ENCODE measurements around the gene CAPSL. TPM values are rescaled to one million over a fixed set of nuclear protein-coding genes. Genes with fewer than 3 reads are reported as not detected.

CAPSL gene
- total and polyA plus RNA-seq, 2 experiments from 2014 or later = 0.73 TPM; not detected in 1

DNA sequence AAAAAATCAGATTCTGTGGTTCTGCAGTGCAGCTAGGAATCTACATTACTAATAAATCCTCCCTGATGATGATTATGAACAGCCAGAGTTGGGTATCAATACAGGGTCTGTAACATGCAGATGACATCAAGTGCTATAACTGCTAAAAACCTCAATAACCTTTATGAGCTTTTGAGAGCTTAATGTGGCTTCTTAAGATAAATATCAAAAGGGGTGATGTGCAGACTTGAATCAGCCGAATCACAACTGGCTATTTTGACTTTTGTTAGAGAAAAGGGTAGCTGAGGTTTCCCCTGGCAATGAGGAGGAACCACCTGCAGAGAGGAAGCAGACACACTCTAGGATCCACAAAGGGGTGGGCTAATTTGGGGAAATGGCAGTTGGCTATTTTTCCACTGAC lies 30.2 kb downstream of the CAPSL start:
- H3K27me3 ChIP-seq (ENCODE audit: insufficient read depth) = no peaks in the 10 kb centered on the region
- H4K20me1 ChIP-seq (replicated peaks; ENCODE audit: insufficient read depth) = no peaks in the 10 kb centered on the region
- H3K4me1 ChIP-seq (ENCODE audit: insufficient read depth) = peaks cover 11% of the 10 kb centered on the region
- no peak for TF ChIP-seq ZNF114 (CRISPR knock-in tag; IDR thresholded peaks at IDR 0.05)
- TF ChIP-seq EZH2 (IDR thresholded peaks at IDR 0.05; ENCODE audit: low read depth, unreplicated experiment) = no peak
- no peak for TF ChIP-seq CREB1 (CRISPR knock-in tag; IDR thresholded peaks at IDR 0.05; ENCODE audit: low read depth)
- TF ChIP-seq EZH2phosphoT487 (IDR thresholded peaks at IDR 0.05; ENCODE audit: unreplicated experiment) = no peak
- TF ChIP-seq, protein P1, sequence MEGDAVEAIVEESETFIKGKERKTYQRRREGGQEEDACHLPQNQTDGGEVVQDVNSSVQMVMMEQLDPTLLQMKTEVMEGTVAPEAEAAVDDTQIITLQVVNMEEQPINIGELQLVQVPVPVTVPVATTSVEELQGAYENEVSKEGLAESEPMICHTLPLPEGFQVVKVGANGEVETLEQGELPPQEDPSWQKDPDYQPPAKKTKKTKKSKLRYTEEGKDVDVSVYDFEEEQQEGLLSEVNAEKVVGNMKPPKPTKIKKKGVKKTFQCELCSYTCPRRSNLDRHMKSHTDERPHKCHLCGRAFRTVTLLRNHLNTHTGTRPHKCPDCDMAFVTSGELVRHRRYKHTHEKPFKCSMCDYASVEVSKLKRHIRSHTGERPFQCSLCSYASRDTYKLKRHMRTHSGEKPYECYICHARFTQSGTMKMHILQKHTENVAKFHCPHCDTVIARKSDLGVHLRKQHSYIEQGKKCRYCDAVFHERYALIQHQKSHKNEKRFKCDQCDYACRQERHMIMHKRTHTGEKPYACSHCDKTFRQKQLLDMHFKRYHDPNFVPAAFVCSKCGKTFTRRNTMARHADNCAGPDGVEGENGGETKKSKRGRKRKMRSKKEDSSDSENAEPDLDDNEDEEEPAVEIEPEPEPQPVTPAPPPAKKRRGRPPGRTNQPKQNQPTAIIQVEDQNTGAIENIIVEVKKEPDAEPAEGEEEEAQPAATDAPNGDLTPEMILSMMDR (conservative IDR thresholded peaks at IDR 0.05; ENCODE audit: low read depth in 2 of 2) = no peak
- no peak for TF ChIP-seq STAT1 (IDR thresholded peaks at IDR 0.05; ENCODE audit: unreplicated experiment)
- no peak for TF ChIP-seq JUNB (IDR thresholded peaks at IDR 0.05; ENCODE audit: unreplicated experiment)
- TF ChIP-seq NANOG (IDR thresholded peaks at IDR 0.05; ENCODE audit: borderline replicate concordance) = no peak
- no peak for TF ChIP-seq ZNF331 (CRISPR knock-in tag; IDR thresholded peaks at IDR 0.05; ENCODE audit: low read depth)
- TF ChIP-seq, protein P2, sequence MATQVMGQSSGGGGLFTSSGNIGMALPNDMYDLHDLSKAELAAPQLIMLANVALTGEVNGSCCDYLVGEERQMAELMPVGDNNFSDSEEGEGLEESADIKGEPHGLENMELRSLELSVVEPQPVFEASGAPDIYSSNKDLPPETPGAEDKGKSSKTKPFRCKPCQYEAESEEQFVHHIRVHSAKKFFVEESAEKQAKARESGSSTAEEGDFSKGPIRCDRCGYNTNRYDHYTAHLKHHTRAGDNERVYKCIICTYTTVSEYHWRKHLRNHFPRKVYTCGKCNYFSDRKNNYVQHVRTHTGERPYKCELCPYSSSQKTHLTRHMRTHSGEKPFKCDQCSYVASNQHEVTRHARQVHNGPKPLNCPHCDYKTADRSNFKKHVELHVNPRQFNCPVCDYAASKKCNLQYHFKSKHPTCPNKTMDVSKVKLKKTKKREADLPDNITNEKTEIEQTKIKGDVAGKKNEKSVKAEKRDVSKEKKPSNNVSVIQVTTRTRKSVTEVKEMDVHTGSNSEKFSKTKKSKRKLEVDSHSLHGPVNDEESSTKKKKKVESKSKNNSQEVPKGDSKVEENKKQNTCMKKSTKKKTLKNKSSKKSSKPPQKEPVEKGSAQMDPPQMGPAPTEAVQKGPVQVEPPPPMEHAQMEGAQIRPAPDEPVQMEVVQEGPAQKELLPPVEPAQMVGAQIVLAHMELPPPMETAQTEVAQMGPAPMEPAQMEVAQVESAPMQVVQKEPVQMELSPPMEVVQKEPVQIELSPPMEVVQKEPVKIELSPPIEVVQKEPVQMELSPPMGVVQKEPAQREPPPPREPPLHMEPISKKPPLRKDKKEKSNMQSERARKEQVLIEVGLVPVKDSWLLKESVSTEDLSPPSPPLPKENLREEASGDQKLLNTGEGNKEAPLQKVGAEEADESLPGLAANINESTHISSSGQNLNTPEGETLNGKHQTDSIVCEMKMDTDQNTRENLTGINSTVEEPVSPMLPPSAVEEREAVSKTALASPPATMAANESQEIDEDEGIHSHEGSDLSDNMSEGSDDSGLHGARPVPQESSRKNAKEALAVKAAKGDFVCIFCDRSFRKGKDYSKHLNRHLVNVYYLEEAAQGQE (IDR thresholded peaks at IDR 0.05; ENCODE audit: unreplicated experiment) = no peak
- no peak for TF ChIP-seq POLR2AphosphoS5 (IDR thresholded peaks at IDR 0.05; ENCODE audit: low read depth)
- TF ChIP-seq, protein P3, sequence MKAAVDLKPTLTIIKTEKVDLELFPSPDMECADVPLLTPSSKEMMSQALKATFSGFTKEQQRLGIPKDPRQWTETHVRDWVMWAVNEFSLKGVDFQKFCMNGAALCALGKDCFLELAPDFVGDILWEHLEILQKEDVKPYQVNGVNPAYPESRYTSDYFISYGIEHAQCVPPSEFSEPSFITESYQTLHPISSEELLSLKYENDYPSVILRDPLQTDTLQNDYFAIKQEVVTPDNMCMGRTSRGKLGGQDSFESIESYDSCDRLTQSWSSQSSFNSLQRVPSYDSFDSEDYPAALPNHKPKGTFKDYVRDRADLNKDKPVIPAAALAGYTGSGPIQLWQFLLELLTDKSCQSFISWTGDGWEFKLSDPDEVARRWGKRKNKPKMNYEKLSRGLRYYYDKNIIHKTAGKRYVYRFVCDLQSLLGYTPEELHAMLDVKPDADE (IDR thresholded peaks at IDR 0.05) = no peak
- TF ChIP-seq, protein P4, sequence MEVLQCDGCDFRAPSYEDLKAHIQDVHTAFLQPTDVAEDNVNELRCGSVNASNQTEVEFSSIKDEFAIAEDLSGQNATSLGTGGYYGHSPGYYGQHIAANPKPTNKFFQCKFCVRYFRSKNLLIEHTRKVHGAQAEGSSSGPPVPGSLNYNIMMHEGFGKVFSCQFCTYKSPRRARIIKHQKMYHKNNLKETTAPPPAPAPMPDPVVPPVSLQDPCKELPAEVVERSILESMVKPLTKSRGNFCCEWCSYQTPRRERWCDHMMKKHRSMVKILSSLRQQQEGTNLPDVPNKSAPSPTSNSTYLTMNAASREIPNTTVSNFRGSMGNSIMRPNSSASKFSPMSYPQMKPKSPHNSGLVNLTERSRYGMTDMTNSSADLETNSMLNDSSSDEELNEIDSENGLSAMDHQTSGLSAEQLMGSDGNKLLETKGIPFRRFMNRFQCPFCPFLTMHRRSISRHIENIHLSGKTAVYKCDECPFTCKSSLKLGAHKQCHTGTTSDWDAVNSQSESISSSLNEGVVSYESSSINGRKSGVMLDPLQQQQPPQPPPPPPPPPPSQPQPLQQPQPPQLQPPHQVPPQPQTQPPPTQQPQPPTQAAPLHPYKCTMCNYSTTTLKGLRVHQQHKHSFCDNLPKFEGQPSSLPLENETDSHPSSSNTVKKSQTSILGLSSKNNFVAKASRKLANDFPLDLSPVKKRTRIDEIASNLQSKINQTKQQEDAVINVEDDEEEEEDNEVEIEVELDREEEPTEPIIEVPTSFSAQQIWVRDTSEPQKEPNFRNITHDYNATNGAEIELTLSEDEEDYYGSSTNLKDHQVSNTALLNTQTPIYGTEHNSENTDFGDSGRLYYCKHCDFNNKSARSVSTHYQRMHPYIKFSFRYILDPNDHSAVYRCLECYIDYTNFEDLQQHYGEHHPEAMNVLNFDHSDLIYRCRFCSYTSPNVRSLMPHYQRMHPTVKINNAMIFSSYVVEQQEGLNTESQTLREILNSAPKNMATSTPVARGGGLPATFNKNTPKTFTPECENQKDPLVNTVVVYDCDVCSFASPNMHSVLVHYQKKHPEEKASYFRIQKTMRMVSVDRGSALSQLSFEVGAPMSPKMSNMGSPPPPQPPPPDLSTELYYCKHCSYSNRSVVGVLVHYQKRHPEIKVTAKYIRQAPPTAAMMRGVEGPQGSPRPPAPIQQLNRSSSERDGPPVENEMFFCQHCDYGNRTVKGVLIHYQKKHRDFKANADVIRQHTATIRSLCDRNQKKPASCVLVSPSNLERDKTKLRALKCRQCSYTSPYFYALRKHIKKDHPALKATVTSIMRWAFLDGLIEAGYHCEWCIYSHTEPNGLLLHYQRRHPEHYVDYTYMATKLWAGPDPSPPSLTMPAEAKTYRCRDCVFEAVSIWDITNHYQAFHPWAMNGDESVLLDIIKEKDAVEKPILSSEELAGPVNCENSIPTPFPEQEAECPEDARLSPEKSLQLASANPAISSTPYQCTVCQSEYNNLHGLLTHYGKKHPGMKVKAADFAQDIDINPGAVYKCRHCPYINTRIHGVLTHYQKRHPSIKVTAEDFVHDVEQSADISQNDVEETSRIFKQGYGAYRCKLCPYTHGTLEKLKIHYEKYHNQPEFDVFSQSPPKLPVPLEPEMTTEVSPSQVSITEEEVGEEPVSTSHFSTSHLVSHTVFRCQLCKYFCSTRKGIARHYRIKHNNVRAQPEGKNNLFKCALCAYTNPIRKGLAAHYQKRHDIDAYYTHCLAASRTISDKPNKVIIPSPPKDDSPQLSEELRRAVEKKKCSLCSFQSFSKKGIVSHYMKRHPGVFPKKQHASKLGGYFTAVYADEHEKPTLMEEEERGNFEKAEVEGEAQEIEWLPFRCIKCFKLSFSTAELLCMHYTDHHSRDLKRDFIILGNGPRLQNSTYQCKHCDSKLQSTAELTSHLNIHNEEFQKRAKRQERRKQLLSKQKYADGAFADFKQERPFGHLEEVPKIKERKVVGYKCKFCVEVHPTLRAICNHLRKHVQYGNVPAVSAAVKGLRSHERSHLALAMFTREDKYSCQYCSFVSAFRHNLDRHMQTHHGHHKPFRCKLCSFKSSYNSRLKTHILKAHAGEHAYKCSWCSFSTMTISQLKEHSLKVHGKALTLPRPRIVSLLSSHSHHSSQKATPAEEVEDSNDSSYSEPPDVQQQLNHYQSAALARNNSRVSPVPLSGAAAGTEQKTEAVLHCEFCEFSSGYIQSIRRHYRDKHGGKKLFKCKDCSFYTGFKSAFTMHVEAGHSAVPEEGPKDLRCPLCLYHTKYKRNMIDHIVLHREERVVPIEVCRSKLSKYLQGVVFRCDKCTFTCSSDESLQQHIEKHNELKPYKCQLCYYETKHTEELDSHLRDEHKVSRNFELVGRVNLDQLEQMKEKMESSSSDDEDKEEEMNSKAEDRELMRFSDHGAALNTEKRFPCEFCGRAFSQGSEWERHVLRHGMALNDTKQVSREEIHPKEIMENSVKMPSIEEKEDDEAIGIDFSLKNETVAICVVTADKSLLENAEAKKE (CRISPR knock-in tag; IDR thresholded peaks at IDR 0.05) = no peak
- H3K79me2 ChIP-seq (replicated peaks; ENCODE audit: insufficient read depth) = no peaks in the 10 kb centered on the region
- H3K9me2 ChIP-seq (ENCODE audit: insufficient read depth) = peaks cover 16% of the 10 kb centered on the region
- Mint-ChIP-seq H3K27ac (no peak overlapping the region), H3K36me3 (ENCODE audit: low read depth) (peaks cover 12% of the 10 kb centered on the region), H3K9me3 (peaks cover 38% of the 10 kb centered on the region), H3K4me1 (peaks cover 9% of the 10 kb centered on the region; the same call in 2 of the 3 replicates), H3K27me3 (ENCODE audit: insufficient read depth, low read depth, poor library complexity) (peaks cover 2% of the 10 kb centered on the region), H3K4me3 (no peak overlapping the region)
- H2AFZ ChIP-seq = peak overlapping the region; percentile 78
- no peak overlapping the region; the same call in 1 of the 2 replicates for H3K4me2 ChIP-seq
- H3F3A ChIP-seq (replicated peaks; ENCODE audit: low read depth) = no peaks in the 10 kb centered on the region
- DNase-seq (ENCODE audit: low spot score) = peak; percentile 9
- no peak overlapping the region for H3K27ac ChIP-seq (ENCODE audit: low read depth)
- no peak for ATAC-seq
- no peak overlapping the region for H3K4me3 ChIP-seq
- H3K36me3 ChIP-seq (ENCODE audit: insufficient read depth) = peaks cover 6% of the 10 kb centered on the region
